GM23338 (cell line): ENCODE data around the gene SEZ6L. TPM values are rescaled to one million over a fixed set of nuclear protein-coding genes. Genes with fewer than 3 reads are reported as not detected.

ENCODE experiments used
- ATAC-seq: fragments of 200-7000 bp; cut with Tn5 transposase; 3 replicates; pipeline ENCODE4 v1.9.1; 2020
- DNase-seq: peaks from one replicate; pipeline ENCODE4 v3.0.0-alpha.2; 2015; ENCODE audit warnings: low spot score
- H2AFZ ChIP-seq: fragments of 200-600 bp; sonication (generic); 2 replicates; pipeline ENCODE4 v1.8.0; 2016; ENCODE audit warnings: antibody characterized with exemption, mild to moderate bottlenecking, moderate library complexity
- H3F3A ChIP-seq: fragments of 200-600 bp; sonication (generic); replicated peaks from 2 replicates; pipeline ENCODE4 v1.8.0; 2017; ENCODE audit warnings: antibody characterized with exemption, mixed run types, low read depth
- H3K27ac ChIP-seq: fragments of 200-600 bp; sonication (generic); 2 replicates; pipeline ENCODE4 v1.6.1; 2016; ENCODE audit warnings: low read depth
- H3K27me3 ChIP-seq: fragments of 200-600 bp; sonication (generic); 2 replicates; pipeline ENCODE4 v1.8.0; 2016; ENCODE audit warnings: mild to moderate bottlenecking, mixed run types, moderate library complexity; ENCODE audit not compliant: insufficient read depth
- H3K36me3 ChIP-seq: fragments of 200-600 bp; sonication (generic); 2 replicates; pipeline ENCODE4 v1.8.0; 2016; ENCODE audit warnings: mild to moderate bottlenecking; ENCODE audit not compliant: insufficient read depth
- H3K4me1 ChIP-seq: fragments of 200-600 bp; sonication (generic); 2 replicates; pipeline ENCODE4 v1.8.0; 2016; ENCODE audit warnings: mild to moderate bottlenecking, moderate library complexity; ENCODE audit not compliant: insufficient read depth
- H3K4me2 ChIP-seq: fragments of 200-600 bp; sonication (generic); 2 replicates; pipeline ENCODE4 v1.7.1; 2017; ENCODE audit warnings: mixed run types
- H3K4me3 ChIP-seq: fragments of 200-600 bp; sonication (generic); 2 replicates; pipeline ENCODE4 v1.6.1; 2016; ENCODE audit warnings: mixed run types
- H3K79me2 ChIP-seq: fragments of 200-600 bp; sonication (generic); replicated peaks from 2 replicates; pipeline ENCODE4 v1.8.0; 2017; ENCODE audit warnings: mild to moderate bottlenecking; ENCODE audit not compliant: insufficient read depth
- H3K9me2 ChIP-seq: fragments of 200-600 bp; sonication (generic); 2 replicates; pipeline ENCODE4 v1.8.0; 2017; ENCODE audit not compliant: insufficient read depth
- H4K20me1 ChIP-seq: fragments of 200-600 bp; sonication (generic); replicated peaks from 2 replicates; pipeline ENCODE4 v1.8.0; 2017; ENCODE audit warnings: mild to moderate bottlenecking; ENCODE audit not compliant: insufficient read depth
- H3K27ac Mint-ChIP-seq: 2 replicates; pipeline ENCODE4 v1.8.0; 2020; ENCODE audit warnings: inconsistent platforms, mild to moderate bottlenecking, moderate library complexity, mixed read lengths
- H3K27me3 Mint-ChIP-seq: 3 replicates; pipeline ENCODE4 v1.8.0; 2022; ENCODE audit warnings: low read depth, mild to moderate bottlenecking, moderate library complexity, mixed read lengths, inconsistent platforms; ENCODE audit not compliant: insufficient read depth, poor library complexity
- H3K36me3 Mint-ChIP-seq: 3 replicates; pipeline ENCODE4 v1.8.0; 2021; ENCODE audit warnings: low read depth, mild to moderate bottlenecking, inconsistent platforms, moderate library complexity, mixed read lengths
- H3K4me1 Mint-ChIP-seq: 3 replicates; pipeline ENCODE4 v1.8.0; 2020; ENCODE audit warnings: mild to moderate bottlenecking, inconsistent platforms, mixed read lengths
- H3K4me3 Mint-ChIP-seq: 3 replicates; pipeline ENCODE4 v1.8.0; 2021; ENCODE audit warnings: moderate library complexity, mild to moderate bottlenecking, inconsistent platforms, mixed read lengths
- H3K9me3 Mint-ChIP-seq: 3 replicates; pipeline ENCODE4 v1.8.0; 2020; ENCODE audit warnings: moderate library complexity, mild to moderate bottlenecking, inconsistent platforms, mixed read lengths
- CREB1 ChIP-seq: fragments of 250-450 bp; sonication (Bioruptor Pico); IDR thresholded peaks from 2 replicates; pipeline ENCODE4 v1.5.0; 2020; ENCODE audit warnings: low read depth, mild to moderate bottlenecking, moderate library complexity
- EZH2 ChIP-seq: fragments of 200-600 bp; sonication (generic); IDR thresholded peaks from one replicate; pipeline ENCODE4 v1.8.0; 2017; ENCODE audit warnings: antibody characterized with exemption, mild to moderate bottlenecking, low read depth; ENCODE audit not compliant: unreplicated experiment
- EZH2phosphoT487 ChIP-seq: fragments of 200-600 bp; sonication (generic); IDR thresholded peaks from one replicate; pipeline ENCODE4 v1.8.1; 2018; ENCODE audit warnings: antibody characterized with exemption; ENCODE audit not compliant: unreplicated experiment
- POLR2AphosphoS5 ChIP-seq: IDR thresholded peaks from 2 replicates; pipeline ENCODE4 v1.6.1; 2016; ENCODE audit warnings: antibody characterized with exemption, low read depth
- ZNF331 ChIP-seq: fragments of 250-450 bp; sonication (Bioruptor Pico); IDR thresholded peaks from 2 replicates; pipeline ENCODE4 v1.5.0; 2020; ENCODE audit warnings: low read depth, mild to moderate bottlenecking, moderate library complexity
- polyA plus RNA-seq: library from polyadenylated mRNA; unstranded; fragments of >200 nt; fragmentation: Nextera tagmentation; extraction: Ambion mirVana; gene quantifications from 2 replicates; pipeline ENCODE4 v1.2.1, GENCODE V29; 2016
- total RNA-seq: library from RNA; depleted of rRNA; stranded (reverse); fragments of >200 nt; shearing (Covaris generic); gene quantifications from 2 replicates; pipeline ENCODE4 v1.2.3, GENCODE V29; 2014
- TF ChIP-seq, protein P1 (sequence below): IDR thresholded peaks from one replicate; pipeline ENCODE4 v1.6.1; 2018; ENCODE audit warnings: antibody characterized with exemption; ENCODE audit not compliant: unreplicated experiment
- TF ChIP-seq, protein P2 (sequence below), 2 experiments: fragments of 200-600 bp in 1 of 2; sonication (generic) in 1 of 2; conservative IDR thresholded peaks; 2 replicates each; pipeline versions ENCODE4 v1.5.1 to v1.6.1; 2016 to 2017; ENCODE audit warnings: antibody characterized with exemption in 2 of 2, low read depth in 2 of 2, mild to moderate bottlenecking in 2 of 2, moderate library complexity in 1 of 2
- TF ChIP-seq, protein P3 (sequence below): fragments of 250-450 bp; sonication (Bioruptor Pico); IDR thresholded peaks from 2 replicates; pipeline ENCODE4 v1.5.0; 2020; ENCODE audit warnings: mild to moderate bottlenecking, moderate library complexity

Gene SEZ6L
- total and polyA plus RNA-seq, 2 experiments from 2014 or later = 0.13 to 0.24 TPM

DNA sequence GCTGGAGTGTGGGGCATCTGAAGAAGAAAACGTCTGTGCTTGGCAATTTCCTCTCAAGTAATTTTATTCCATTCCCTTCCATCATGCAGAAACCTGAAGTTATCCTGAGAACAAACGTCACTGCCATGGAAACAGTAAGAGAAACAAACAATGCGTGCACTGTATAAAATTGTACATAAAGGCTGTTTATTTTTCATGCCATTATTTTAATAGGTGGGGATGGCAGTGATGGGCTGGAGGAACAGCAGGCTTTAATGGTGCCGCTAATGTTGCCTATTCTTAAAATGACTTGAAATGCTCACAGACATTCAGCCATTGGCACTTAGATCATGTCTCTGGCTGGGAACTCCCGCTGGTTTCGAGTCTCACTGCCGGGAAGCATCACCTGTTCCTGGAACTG, 7.5 kb upstream of the SEZ6L start:
- Mint-ChIP-seq H3K9me3 (no peaks in the 10 kb centered on the region; the same call in 2 of the 3 replicates), H3K27ac (no peak overlapping the region), H3K27me3 (peaks cover 3% of the 10 kb centered on the region), H3K36me3 (no peaks in the 10 kb centered on the region), H3K4me3 (no peak overlapping the region), H3K4me1 (no peaks in the 10 kb centered on the region)
- Histone ChIP-seq H3K9me2 (no peaks in the 10 kb centered on the region), H4K20me1 (no peaks in the 10 kb centered on the region), H3K27me3 (peaks cover 11% of the 10 kb centered on the region; the same call in 1 of the 2 replicates), H3K4me2 (no peak overlapping the region), H3K4me3 (no peak overlapping the region), H3K36me3 (no peaks in the 10 kb centered on the region), H3F3A (no peaks in the 10 kb centered on the region), H2AFZ (no peak overlapping the region), H3K4me1 (no peaks in the 10 kb centered on the region), H3K27ac (no peak overlapping the region), H3K79me2 (no peaks in the 10 kb centered on the region)
- DNase-seq (no peak), ATAC-seq (no peak)
- TF ChIP-seq ZNF331 (CRISPR knock-in tag) (no peak), EZH2phosphoT487 (no peak), POLR2AphosphoS5 (no peak), EZH2 (no peak), CREB1 (CRISPR knock-in tag) (no peak)
- TF ChIP-seq, protein P1, sequence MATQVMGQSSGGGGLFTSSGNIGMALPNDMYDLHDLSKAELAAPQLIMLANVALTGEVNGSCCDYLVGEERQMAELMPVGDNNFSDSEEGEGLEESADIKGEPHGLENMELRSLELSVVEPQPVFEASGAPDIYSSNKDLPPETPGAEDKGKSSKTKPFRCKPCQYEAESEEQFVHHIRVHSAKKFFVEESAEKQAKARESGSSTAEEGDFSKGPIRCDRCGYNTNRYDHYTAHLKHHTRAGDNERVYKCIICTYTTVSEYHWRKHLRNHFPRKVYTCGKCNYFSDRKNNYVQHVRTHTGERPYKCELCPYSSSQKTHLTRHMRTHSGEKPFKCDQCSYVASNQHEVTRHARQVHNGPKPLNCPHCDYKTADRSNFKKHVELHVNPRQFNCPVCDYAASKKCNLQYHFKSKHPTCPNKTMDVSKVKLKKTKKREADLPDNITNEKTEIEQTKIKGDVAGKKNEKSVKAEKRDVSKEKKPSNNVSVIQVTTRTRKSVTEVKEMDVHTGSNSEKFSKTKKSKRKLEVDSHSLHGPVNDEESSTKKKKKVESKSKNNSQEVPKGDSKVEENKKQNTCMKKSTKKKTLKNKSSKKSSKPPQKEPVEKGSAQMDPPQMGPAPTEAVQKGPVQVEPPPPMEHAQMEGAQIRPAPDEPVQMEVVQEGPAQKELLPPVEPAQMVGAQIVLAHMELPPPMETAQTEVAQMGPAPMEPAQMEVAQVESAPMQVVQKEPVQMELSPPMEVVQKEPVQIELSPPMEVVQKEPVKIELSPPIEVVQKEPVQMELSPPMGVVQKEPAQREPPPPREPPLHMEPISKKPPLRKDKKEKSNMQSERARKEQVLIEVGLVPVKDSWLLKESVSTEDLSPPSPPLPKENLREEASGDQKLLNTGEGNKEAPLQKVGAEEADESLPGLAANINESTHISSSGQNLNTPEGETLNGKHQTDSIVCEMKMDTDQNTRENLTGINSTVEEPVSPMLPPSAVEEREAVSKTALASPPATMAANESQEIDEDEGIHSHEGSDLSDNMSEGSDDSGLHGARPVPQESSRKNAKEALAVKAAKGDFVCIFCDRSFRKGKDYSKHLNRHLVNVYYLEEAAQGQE = no peak
- TF ChIP-seq, protein P2, sequence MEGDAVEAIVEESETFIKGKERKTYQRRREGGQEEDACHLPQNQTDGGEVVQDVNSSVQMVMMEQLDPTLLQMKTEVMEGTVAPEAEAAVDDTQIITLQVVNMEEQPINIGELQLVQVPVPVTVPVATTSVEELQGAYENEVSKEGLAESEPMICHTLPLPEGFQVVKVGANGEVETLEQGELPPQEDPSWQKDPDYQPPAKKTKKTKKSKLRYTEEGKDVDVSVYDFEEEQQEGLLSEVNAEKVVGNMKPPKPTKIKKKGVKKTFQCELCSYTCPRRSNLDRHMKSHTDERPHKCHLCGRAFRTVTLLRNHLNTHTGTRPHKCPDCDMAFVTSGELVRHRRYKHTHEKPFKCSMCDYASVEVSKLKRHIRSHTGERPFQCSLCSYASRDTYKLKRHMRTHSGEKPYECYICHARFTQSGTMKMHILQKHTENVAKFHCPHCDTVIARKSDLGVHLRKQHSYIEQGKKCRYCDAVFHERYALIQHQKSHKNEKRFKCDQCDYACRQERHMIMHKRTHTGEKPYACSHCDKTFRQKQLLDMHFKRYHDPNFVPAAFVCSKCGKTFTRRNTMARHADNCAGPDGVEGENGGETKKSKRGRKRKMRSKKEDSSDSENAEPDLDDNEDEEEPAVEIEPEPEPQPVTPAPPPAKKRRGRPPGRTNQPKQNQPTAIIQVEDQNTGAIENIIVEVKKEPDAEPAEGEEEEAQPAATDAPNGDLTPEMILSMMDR (conservative IDR thresholded peaks at IDR 0.05; ENCODE audit: low read depth in 2 of 2) = no peak
- TF ChIP-seq, protein P3, sequence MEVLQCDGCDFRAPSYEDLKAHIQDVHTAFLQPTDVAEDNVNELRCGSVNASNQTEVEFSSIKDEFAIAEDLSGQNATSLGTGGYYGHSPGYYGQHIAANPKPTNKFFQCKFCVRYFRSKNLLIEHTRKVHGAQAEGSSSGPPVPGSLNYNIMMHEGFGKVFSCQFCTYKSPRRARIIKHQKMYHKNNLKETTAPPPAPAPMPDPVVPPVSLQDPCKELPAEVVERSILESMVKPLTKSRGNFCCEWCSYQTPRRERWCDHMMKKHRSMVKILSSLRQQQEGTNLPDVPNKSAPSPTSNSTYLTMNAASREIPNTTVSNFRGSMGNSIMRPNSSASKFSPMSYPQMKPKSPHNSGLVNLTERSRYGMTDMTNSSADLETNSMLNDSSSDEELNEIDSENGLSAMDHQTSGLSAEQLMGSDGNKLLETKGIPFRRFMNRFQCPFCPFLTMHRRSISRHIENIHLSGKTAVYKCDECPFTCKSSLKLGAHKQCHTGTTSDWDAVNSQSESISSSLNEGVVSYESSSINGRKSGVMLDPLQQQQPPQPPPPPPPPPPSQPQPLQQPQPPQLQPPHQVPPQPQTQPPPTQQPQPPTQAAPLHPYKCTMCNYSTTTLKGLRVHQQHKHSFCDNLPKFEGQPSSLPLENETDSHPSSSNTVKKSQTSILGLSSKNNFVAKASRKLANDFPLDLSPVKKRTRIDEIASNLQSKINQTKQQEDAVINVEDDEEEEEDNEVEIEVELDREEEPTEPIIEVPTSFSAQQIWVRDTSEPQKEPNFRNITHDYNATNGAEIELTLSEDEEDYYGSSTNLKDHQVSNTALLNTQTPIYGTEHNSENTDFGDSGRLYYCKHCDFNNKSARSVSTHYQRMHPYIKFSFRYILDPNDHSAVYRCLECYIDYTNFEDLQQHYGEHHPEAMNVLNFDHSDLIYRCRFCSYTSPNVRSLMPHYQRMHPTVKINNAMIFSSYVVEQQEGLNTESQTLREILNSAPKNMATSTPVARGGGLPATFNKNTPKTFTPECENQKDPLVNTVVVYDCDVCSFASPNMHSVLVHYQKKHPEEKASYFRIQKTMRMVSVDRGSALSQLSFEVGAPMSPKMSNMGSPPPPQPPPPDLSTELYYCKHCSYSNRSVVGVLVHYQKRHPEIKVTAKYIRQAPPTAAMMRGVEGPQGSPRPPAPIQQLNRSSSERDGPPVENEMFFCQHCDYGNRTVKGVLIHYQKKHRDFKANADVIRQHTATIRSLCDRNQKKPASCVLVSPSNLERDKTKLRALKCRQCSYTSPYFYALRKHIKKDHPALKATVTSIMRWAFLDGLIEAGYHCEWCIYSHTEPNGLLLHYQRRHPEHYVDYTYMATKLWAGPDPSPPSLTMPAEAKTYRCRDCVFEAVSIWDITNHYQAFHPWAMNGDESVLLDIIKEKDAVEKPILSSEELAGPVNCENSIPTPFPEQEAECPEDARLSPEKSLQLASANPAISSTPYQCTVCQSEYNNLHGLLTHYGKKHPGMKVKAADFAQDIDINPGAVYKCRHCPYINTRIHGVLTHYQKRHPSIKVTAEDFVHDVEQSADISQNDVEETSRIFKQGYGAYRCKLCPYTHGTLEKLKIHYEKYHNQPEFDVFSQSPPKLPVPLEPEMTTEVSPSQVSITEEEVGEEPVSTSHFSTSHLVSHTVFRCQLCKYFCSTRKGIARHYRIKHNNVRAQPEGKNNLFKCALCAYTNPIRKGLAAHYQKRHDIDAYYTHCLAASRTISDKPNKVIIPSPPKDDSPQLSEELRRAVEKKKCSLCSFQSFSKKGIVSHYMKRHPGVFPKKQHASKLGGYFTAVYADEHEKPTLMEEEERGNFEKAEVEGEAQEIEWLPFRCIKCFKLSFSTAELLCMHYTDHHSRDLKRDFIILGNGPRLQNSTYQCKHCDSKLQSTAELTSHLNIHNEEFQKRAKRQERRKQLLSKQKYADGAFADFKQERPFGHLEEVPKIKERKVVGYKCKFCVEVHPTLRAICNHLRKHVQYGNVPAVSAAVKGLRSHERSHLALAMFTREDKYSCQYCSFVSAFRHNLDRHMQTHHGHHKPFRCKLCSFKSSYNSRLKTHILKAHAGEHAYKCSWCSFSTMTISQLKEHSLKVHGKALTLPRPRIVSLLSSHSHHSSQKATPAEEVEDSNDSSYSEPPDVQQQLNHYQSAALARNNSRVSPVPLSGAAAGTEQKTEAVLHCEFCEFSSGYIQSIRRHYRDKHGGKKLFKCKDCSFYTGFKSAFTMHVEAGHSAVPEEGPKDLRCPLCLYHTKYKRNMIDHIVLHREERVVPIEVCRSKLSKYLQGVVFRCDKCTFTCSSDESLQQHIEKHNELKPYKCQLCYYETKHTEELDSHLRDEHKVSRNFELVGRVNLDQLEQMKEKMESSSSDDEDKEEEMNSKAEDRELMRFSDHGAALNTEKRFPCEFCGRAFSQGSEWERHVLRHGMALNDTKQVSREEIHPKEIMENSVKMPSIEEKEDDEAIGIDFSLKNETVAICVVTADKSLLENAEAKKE (CRISPR knock-in tag) = no peak
